OCI-LY1 (cell line): ENCODE data around the gene SMARCA5.

Experiments used
- H2AFZ ChIP-seq: fragments of 200-600 bp; sonication (generic), shearing (Covaris generic); 2 replicates; pipeline ENCODE4 v1.6.0; 2014; ENCODE audit warnings: antibody characterized with exemption, mild to moderate bottlenecking, low read length
- H3F3A ChIP-seq: fragments of 200-600 bp; sonication (generic), shearing (Covaris generic); 2 replicates; pipeline ENCODE4 v1.6.0; 2014; ENCODE audit warnings: mild to moderate bottlenecking, antibody characterized with exemption, low read length, moderate library complexity; ENCODE audit not compliant: insufficient read depth
- H3K27ac ChIP-seq: fragments of 200-600 bp; sonication (generic); 2 replicates; pipeline ENCODE4 v1.5.1; 2014; ENCODE audit warnings: low read length, mixed run types, mild to moderate bottlenecking, low read depth; ENCODE audit not compliant: poor library complexity, severe bottlenecking
- H3K27me3 ChIP-seq: fragments of 200-600 bp; sonication (generic); 2 replicates; pipeline ENCODE4 v1.6.0; 2014; ENCODE audit warnings: antibody characterized with exemption, mild to moderate bottlenecking, low read length, moderate library complexity; ENCODE audit not compliant: insufficient read depth
- H3K36me3 ChIP-seq: fragments of 200-600 bp; sonication (generic); 2 replicates; pipeline ENCODE4 v1.6.1; 2014; ENCODE audit warnings: mild to moderate bottlenecking, antibody characterized with exemption, low read length, moderate library complexity, mixed read lengths; ENCODE audit not compliant: insufficient read depth
- H3K4me1 ChIP-seq: fragments of 200-600 bp; sonication (generic); 2 replicates; pipeline ENCODE4 v1.5.1; 2014; ENCODE audit warnings: mild to moderate bottlenecking, low read length, moderate library complexity; ENCODE audit not compliant: insufficient read depth, severe bottlenecking
- H3K4me2 ChIP-seq: fragments of 200-600 bp; sonication (generic), shearing (Covaris generic); 2 replicates; pipeline ENCODE4 v1.6.1; 2014; ENCODE audit warnings: low read length
- H3K4me3 ChIP-seq: fragments of 200-600 bp; sonication (generic); 2 replicates; pipeline ENCODE4 v1.5.1; 2014; ENCODE audit warnings: low read length, low read depth, mild to moderate bottlenecking, mixed read lengths; ENCODE audit not compliant: poor library complexity, severe bottlenecking
- H3K79me2 ChIP-seq: fragments of 200-600 bp; shearing (Covaris generic); 2 replicates; pipeline ENCODE4 v1.6.1; 2016; ENCODE audit warnings: mixed run types, low read length, mixed read lengths; ENCODE audit not compliant: insufficient read depth
- H3K9ac ChIP-seq: fragments of 200-600 bp; sonication (generic), shearing (Covaris generic); 2 replicates; pipeline ENCODE4 v1.6.1; 2014; ENCODE audit warnings: mild to moderate bottlenecking, low read length, mixed read lengths
- H3K9me2 ChIP-seq: fragments of 200-600 bp; sonication (generic), shearing (Covaris generic); 2 replicates; pipeline ENCODE4 v1.6.1; 2014; ENCODE audit warnings: low read depth, mild to moderate bottlenecking, low read length, mixed read lengths
- H3K9me3 ChIP-seq: fragments of 200-600 bp; shearing (Covaris generic); 2 replicates; pipeline ENCODE4 v1.6.1; 2014; ENCODE audit warnings: low read length, mixed read lengths
- H4K20me1 ChIP-seq: fragments of 200-600 bp; sonication (generic), shearing (Covaris generic); 2 replicates; pipeline ENCODE4 v1.6.0; 2016; ENCODE audit warnings: mild to moderate bottlenecking, low read length; ENCODE audit not compliant: insufficient read depth
- EZH2 ChIP-seq: fragments of 200-600 bp; sonication (generic), shearing (Covaris generic); IDR thresholded peaks from 2 replicates; pipeline ENCODE4 v1.8.0; 2017; ENCODE audit warnings: borderline replicate concordance, mixed run types, mild to moderate bottlenecking, antibody characterized with exemption, low read length, moderate library complexity, mixed read lengths
- TF ChIP-seq, protein P1 (sequence below): fragments of 200-600 bp; sonication (generic), shearing (Covaris generic); IDR thresholded peaks from 2 replicates; pipeline ENCODE4 v1.5.1; 2017; ENCODE audit warnings: mild to moderate bottlenecking, antibody characterized with exemption, low read length, moderate library complexity, mixed read lengths

SMARCA5 gene

DNA sequence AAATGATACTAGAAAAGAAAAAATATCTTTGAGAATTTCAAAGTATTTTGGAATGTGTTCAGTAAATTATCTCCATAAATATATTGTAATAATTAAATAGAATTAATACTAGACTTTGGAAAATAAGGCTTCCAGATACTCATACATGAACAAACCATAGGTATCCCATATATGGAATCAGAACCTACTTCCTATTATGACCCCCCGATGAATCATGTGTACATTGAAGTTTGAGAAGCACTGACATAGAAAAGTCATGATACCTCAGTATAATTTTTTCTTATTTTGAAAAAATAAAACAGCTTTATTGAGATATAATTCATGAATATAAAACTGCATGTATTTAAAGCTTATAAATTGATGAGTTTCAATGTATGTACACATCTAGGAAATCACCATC is 27.2 kb upstream of the SMARCA5 start:
- Histone ChIP-seq H3K36me3 (no peaks in the 10 kb centered on the region), H3K9ac (no peak overlapping the region), H3K9me3 (no peaks in the 10 kb centered on the region), H3K4me1 (no peaks in the 10 kb centered on the region), H3K79me2 (no peaks in the 10 kb centered on the region), H2AFZ (no peak overlapping the region), H3K27me3 (no peaks in the 10 kb centered on the region), H3F3A (no peaks in the 10 kb centered on the region), H3K9me2 (no peaks in the 10 kb centered on the region), H4K20me1 (no peaks in the 10 kb centered on the region), H3K4me3 (no peak overlapping the region), H3K4me2 (no peak overlapping the region), H3K27ac (no peak overlapping the region)
- TF ChIP-seq EZH2: no peak
- TF ChIP-seq, protein P1, sequence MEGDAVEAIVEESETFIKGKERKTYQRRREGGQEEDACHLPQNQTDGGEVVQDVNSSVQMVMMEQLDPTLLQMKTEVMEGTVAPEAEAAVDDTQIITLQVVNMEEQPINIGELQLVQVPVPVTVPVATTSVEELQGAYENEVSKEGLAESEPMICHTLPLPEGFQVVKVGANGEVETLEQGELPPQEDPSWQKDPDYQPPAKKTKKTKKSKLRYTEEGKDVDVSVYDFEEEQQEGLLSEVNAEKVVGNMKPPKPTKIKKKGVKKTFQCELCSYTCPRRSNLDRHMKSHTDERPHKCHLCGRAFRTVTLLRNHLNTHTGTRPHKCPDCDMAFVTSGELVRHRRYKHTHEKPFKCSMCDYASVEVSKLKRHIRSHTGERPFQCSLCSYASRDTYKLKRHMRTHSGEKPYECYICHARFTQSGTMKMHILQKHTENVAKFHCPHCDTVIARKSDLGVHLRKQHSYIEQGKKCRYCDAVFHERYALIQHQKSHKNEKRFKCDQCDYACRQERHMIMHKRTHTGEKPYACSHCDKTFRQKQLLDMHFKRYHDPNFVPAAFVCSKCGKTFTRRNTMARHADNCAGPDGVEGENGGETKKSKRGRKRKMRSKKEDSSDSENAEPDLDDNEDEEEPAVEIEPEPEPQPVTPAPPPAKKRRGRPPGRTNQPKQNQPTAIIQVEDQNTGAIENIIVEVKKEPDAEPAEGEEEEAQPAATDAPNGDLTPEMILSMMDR: no peak

DNA sequence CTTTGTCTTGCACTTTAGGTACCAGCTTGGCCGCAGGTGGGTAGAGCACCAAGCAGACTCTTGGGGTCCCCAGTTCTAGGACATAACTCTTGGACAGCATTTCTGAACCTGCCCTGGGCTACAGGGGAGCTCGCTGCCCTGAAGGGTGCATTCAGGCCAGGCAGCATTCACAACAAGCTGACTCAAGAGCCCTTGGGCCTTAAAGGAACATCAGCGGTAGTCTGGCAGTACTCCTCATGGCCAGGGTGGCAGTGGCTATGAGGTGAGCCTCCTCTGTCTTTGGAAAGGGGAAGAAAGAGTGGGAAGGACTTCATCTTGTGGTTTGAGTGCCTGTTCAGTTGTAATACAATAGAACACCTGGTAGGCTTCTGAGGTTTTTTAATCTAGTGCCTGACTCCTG is 24.8 kb upstream of the SMARCA5 start:
- Histone ChIP-seq H3K4me1 (no peaks in the 10 kb centered on the region), H2AFZ (no peak overlapping the region), H3K9ac (no peak overlapping the region), H3K9me2 (no peaks in the 10 kb centered on the region), H3K9me3 (no peaks in the 10 kb centered on the region), H3K4me3 (no peak overlapping the region), H3K79me2 (no peaks in the 10 kb centered on the region), H3F3A (no peaks in the 10 kb centered on the region), H3K36me3 (no peaks in the 10 kb centered on the region), H3K4me2 (no peak overlapping the region), H3K27me3 (no peaks in the 10 kb centered on the region), H4K20me1 (no peaks in the 10 kb centered on the region), H3K27ac (no peak overlapping the region)
- TF ChIP-seq, protein P1: no peak
- TF ChIP-seq EZH2: no peak

DNA sequence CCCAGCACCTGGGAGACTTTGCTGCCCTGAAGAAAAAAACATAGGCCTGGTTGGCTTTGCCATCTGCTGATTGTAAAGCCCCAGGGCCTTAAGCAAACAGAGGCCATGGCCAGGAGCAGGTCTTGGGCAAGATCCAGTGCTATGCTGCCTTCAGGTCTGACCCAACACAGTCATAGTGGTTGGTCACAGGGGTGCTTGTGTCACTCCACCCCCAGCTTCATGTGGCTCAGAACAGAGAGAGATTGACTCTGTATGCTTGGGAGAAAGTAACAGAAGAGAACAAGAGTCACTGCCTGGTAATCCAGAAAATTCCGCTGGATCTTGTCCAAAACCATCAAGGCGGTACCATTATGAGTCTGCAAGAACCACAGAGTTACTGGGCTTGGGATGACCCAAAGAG is 24.4 kb upstream of the SMARCA5 start:
- Histone ChIP-seq H3K9ac (no peak overlapping the region), H3K4me1 (no peaks in the 10 kb centered on the region), H3K9me2 (no peaks in the 10 kb centered on the region), H3K4me2 (no peak overlapping the region), H3K27ac (no peak overlapping the region), H3K27me3 (no peaks in the 10 kb centered on the region), H4K20me1 (no peaks in the 10 kb centered on the region), H3K36me3 (no peaks in the 10 kb centered on the region), H3F3A (no peaks in the 10 kb centered on the region), H3K9me3 (no peaks in the 10 kb centered on the region), H3K4me3 (no peak overlapping the region), H3K79me2 (no peaks in the 10 kb centered on the region), H2AFZ (no peak overlapping the region)
- TF ChIP-seq EZH2: no peak
- TF ChIP-seq, protein P1: no peak
